OCI-LY7 (cell line): ENCODE results near the gene PLEKHO1. TPM values are rescaled to one million over a fixed set of nuclear protein-coding genes. Genes with fewer than 3 reads are reported as not detected.

Experiments used
- BruUV-seq: library from RNA; stranded (reverse); fragments of 400-500 nt; replicated peaks from 2 replicates; lab custom pipeline; 2021; lab: Mats Ljungman, UMichigan
- CTCF ChIA-PET: fragments of 300-600 bp; sonication (Branson Sonifier 250); formaldehyde crosslinking; loops from one replicate; lab custom pipeline; 2022; ENCODE audit warnings: antibody characterized with exemption; ENCODE audit not compliant: unreplicated experiment; lab: Charles Lee
- POLR2A ChIA-PET: fragments of 300-600 bp; sonication (Branson Sonifier 250); formaldehyde crosslinking; loops from one replicate; lab custom pipeline; 2022; ENCODE audit warnings: antibody characterized with exemption; lab: Charles Lee
- DNase-seq: peaks from one replicate; pipeline ENCODE4 v3.0.0-alpha.2; 2015; ENCODE audit warnings: low spot score
- H2AFZ ChIP-seq: fragments of 200-600 bp; sonication (generic), shearing (Covaris generic); 2 replicates; pipeline ENCODE4 v1.6.1; 2014; ENCODE audit warnings: mild to moderate bottlenecking, antibody characterized with exemption, low read length, moderate library complexity
- H3K27ac ChIP-seq: fragments of 200-600 bp; sonication (generic); 2 replicates; pipeline ENCODE4 v1.5.1; 2014; ENCODE audit warnings: mixed run types, low read depth, mild to moderate bottlenecking, moderate library complexity, low read length, inconsistent platforms; ENCODE audit not compliant: poor library complexity, severe bottlenecking
- H3K36me3 ChIP-seq: fragments of 200-600 bp; sonication (generic); 2 replicates; pipeline ENCODE4 v1.6.1; 2014; ENCODE audit warnings: mild to moderate bottlenecking, antibody characterized with exemption, low read length, moderate library complexity, mixed read lengths; ENCODE audit not compliant: insufficient read depth
- H3K4me1 ChIP-seq: fragments of 200-600 bp; sonication (generic); 2 replicates; pipeline ENCODE4 v1.5.1; 2014; ENCODE audit warnings: mild to moderate bottlenecking, low read length; ENCODE audit not compliant: insufficient read depth, poor library complexity, severe bottlenecking
- H3K4me2 ChIP-seq: fragments of 200-600 bp; sonication (generic); 2 replicates; pipeline ENCODE4 v1.6.1; 2014; ENCODE audit warnings: mild to moderate bottlenecking, low read length
- H3K4me3 ChIP-seq: fragments of 200-600 bp; sonication (generic); 2 replicates; pipeline ENCODE4 v1.5.1; 2014; ENCODE audit warnings: mild to moderate bottlenecking, low read depth, low read length; ENCODE audit not compliant: poor library complexity, severe bottlenecking
- H3K79me2 ChIP-seq: fragments of 200-600 bp; sonication (generic); 2 replicates; pipeline ENCODE4 v1.6.1; 2016; ENCODE audit warnings: low read depth, mild to moderate bottlenecking, low read length, moderate library complexity, mixed read lengths; ENCODE audit not compliant: insufficient read depth
- H3K9me2 ChIP-seq: fragments of 200-600 bp; sonication (generic); 2 replicates; pipeline ENCODE4 v1.6.1; 2016; ENCODE audit warnings: mild to moderate bottlenecking, low read length, mixed read lengths; ENCODE audit not compliant: insufficient read depth
- H3K9me3 ChIP-seq: fragments of 200-600 bp; sonication (generic); 2 replicates; pipeline ENCODE4 v1.6.1; 2014; ENCODE audit warnings: mild to moderate bottlenecking, mixed run types, low read length, mixed read lengths
- H4K20me1 ChIP-seq: fragments of 200-600 bp; sonication (generic); 2 replicates; pipeline ENCODE4 v1.6.1; 2014; ENCODE audit warnings: mild to moderate bottlenecking, antibody characterized with exemption, low read length, moderate library complexity, mixed read lengths; ENCODE audit not compliant: insufficient read depth
- CTCF ChIP-seq: fragments of 200-600 bp; sonication (generic); conservative IDR thresholded peaks from 2 replicates; pipeline ENCODE4 v1.5.1; 2014; ENCODE audit warnings: mild to moderate bottlenecking, antibody characterized with exemption, low read length, moderate library complexity, mixed read lengths
- EZH2phosphoT487 ChIP-seq: fragments of 200-600 bp; sonication (generic); IDR thresholded peaks from 2 replicates; pipeline ENCODE4 v1.6.1; 2018; ENCODE audit warnings: low read depth, borderline replicate concordance, mild to moderate bottlenecking, mixed run types, antibody characterized with exemption, low read length, moderate library complexity, mixed read lengths
- intact Hi-C: fragments of 100-400 bp; cut with micrococcal nuclease; formaldehyde crosslinking; loops from one replicate; pipeline ENCODE4 v1.10.0; 2022; ENCODE audit not compliant: unreplicated experiment
- total RNA-seq, 2 experiments: library from RNA; depleted of rRNA in 1 of 2; stranded (reverse); fragments of >200 nt in 1 of 2; shearing (Covaris generic) in 1 of 2; gene quantifications; 2 replicates each; pipeline ENCODE4 v1.2.3, GENCODE V29; 2014 to 2022

The PLEKHO1 gene
- total RNA-seq, 2 experiments from 2014 or later = 75.5 to 122 TPM

- H2AFZ ChIP-seq = no peak overlapping the region
- POLR2A ChIA-PET = interaction anchor here (0.6 to 1.1 kb wide), 3 partner anchors 8 to 232 kb away, joined by 4 read pairs; no protein-coding TSS in a partner anchor
- no peaks in the 10 kb centered on the region for H3K79me2 ChIP-seq
- no TSS peak for BruUV-seq
- DNase-seq = no peak
- CTCF ChIA-PET = no interaction called here
- no peaks in the 10 kb centered on the region for H3K36me3 ChIP-seq
- no peaks in the 10 kb centered on the region for H4K20me1 ChIP-seq
- H3K4me1 ChIP-seq = no peaks in the 10 kb centered on the region
- H3K4me2 ChIP-seq = no peak overlapping the region
- no peak for TF ChIP-seq EZH2phosphoT487
- no peak for TF ChIP-seq CTCF
- no peak overlapping the region for H3K27ac ChIP-seq
- intact Hi-C loops = no loop called here
- no peaks in the 10 kb centered on the region for H3K9me2 ChIP-seq
- no peaks in the 10 kb centered on the region for H3K9me3 ChIP-seq
- no peak overlapping the region for H3K4me3 ChIP-seq
These were observed 28.8 kb downstream of the PLEKHO1 start for GRCh38 chr1:150178548-150178947.

GRCh38 chr1:150179867-150180266 is 30.2 kb downstream of the PLEKHO1 start:
- no TSS peak for BruUV-seq
- Histone ChIP-seq H2AFZ (no peak overlapping the region), H3K9me3 (no peaks in the 10 kb centered on the region)

GRCh38 chr1:150180474-150180873 is 30.8 kb downstream of the PLEKHO1 start:
- H3K9me3 ChIP-seq = no peaks in the 10 kb centered on the region
- no peak overlapping the region for H3K4me2 ChIP-seq
- ChIA-PET POLR2A (no interaction called here), CTCF (no interaction called here)
- no peak overlapping the region for H3K27ac ChIP-seq
- no peaks in the 10 kb centered on the region for H3K36me3 ChIP-seq
- no peak for TF ChIP-seq CTCF
- no peak for TF ChIP-seq EZH2phosphoT487
- H3K4me3 ChIP-seq = no peak overlapping the region
- intact Hi-C loops = no loop called here
- H3K4me1 ChIP-seq = no peaks in the 10 kb centered on the region
- no peak for DNase-seq
- H3K79me2 ChIP-seq = no peaks in the 10 kb centered on the region
- H3K9me2 ChIP-seq = no peaks in the 10 kb centered on the region
- no peaks in the 10 kb centered on the region for H4K20me1 ChIP-seq
- H2AFZ ChIP-seq = no peak overlapping the region
- BruUV-seq = no TSS peak

More at GRCh38 chr1:150179867-150180266, 30.2 kb downstream of the PLEKHO1 start:
- no peak for TF ChIP-seq EZH2phosphoT487
- Histone ChIP-seq H3K4me2 (no peak overlapping the region), H3K4me1 (no peaks in the 10 kb centered on the region), H4K20me1 (no peaks in the 10 kb centered on the region), H3K9me2 (no peaks in the 10 kb centered on the region), H3K27ac (no peak overlapping the region), H3K4me3 (no peak overlapping the region), H3K36me3 (no peaks in the 10 kb centered on the region), H3K79me2 (no peaks in the 10 kb centered on the region)
- ChIA-PET CTCF (no interaction called here), POLR2A (no interaction called here)
- intact Hi-C loops = no loop called here
- no peak for DNase-seq
